CD1c-positive myeloid dendritic cell (primary cell): ENCODE measurements around the gene PYGO2.
"Not testable (repeated sequence)": the region's sequence is repeated elsewhere in the genome, so short reads cannot be mapped to it uniquely, and the experiment has no call there.

ENCODE experiments used
- DNase-seq: peaks from one replicate; pipeline ENCODE4 v3.0.0-alpha.2; 2016; ENCODE audit errors: extremely low spot score

The PYGO2 gene

GRCh38 chr1:154908937-154909336 lies 52.6 kb downstream of the PYGO2 start:
- no peak for DNase-seq

- DNase-seq = not testable (repeated sequence)
Observed at GRCh38 chr1:154908129-154908528, 53.5 kb downstream of the PYGO2 start.
